Stomach smooth muscle (tissue), 2 donors: ENCODE results near the gene MROH7.

Source experiments
- H3K27ac ChIP-seq: one replicate; pipeline ENCODE4 v1.7.0; 2013; ENCODE audit warnings: mild to moderate bottlenecking, low read length, inconsistent platforms
- H3K27me3 ChIP-seq, 2 donors: one replicate each; pipeline ENCODE4 v1.7.0; 2013; ENCODE audit warnings: low read length in 2 of 2; ENCODE audit not compliant: insufficient read depth in 2 of 2, control insufficient read depth in 1 of 2
- H3K36me3 ChIP-seq, 2 donors: one replicate each; pipeline ENCODE4 v1.7.0; 2013; ENCODE audit warnings: low read length in 2 of 2; ENCODE audit not compliant: control insufficient read depth in 2 of 2, insufficient read depth in 2 of 2
- H3K4me1 ChIP-seq: one replicate; pipeline ENCODE4 v1.7.0; 2013; ENCODE audit warnings: low read length; ENCODE audit not compliant: control insufficient read depth, insufficient read depth
- H3K4me3 ChIP-seq, 2 donors: one replicate each; pipeline ENCODE4 v1.7.0; 2013; ENCODE audit warnings: low read length in 2 of 2
- H3K9ac ChIP-seq, 2 donors: one replicate each; pipeline ENCODE4 v1.7.0; 2013; ENCODE audit warnings: low read length in 2 of 2, mild to moderate bottlenecking in 1 of 2
- H3K9me3 ChIP-seq, 2 donors: one replicate each; pipeline ENCODE4 v1.7.0; 2013; ENCODE audit warnings: low read length in 2 of 2; ENCODE audit not compliant: control insufficient read depth in 2 of 2
- donor health status: healthy.
- donor health status: Pancreatic carcinoma.

Gene MROH7

GRCh38 chr1:54603241-54603640, 38.3 kb upstream of the MROH7 start:
- Histone ChIP-seq H3K9ac (no peak overlapping the region), H3K9me3 (no peaks in the 10 kb centered on the region), H3K27ac (no peak overlapping the region), H3K4me1 (no peaks in the 10 kb centered on the region), H3K4me3 (no peak overlapping the region), H3K36me3 (peaks cover 54 to 56% of the 10 kb centered on the region in 2 donors), H3K27me3 (no peaks in the 10 kb centered on the region)

- Histone ChIP-seq H3K27ac (no peak overlapping the region), H3K4me3 (no peak overlapping the region), H3K9ac (no peak overlapping the region), H3K36me3 (peaks cover 56 to 57% of the 10 kb centered on the region in 2 donors), H3K9me3 (no peaks in the 10 kb centered on the region), H3K4me1 (no peaks in the 10 kb centered on the region), H3K27me3 (no peaks in the 10 kb centered on the region)
Observed at GRCh38 chr1:54604051-54604450, 37.5 kb upstream of the MROH7 start.

GRCh38 chr1:54604572-54605370, 36.8 kb upstream of the MROH7 start:
- no peak overlapping the region for H3K27ac ChIP-seq
- H3K36me3 ChIP-seq: peaks cover 56 to 57% of the 10 kb centered on the region in 2 donors

GRCh38 chr1:54606096-54606989, 35.2 kb upstream of the MROH7 start:
- H3K27ac ChIP-seq: no peak overlapping the region
- no peaks in the 10 kb centered on the region for H3K9me3 ChIP-seq
- H3K4me3 ChIP-seq: no peak overlapping the region
- no peaks in the 10 kb centered on the region for H3K4me1 ChIP-seq
- peaks cover 50 to 51% of the 10 kb centered on the region in 2 donors for H3K36me3 ChIP-seq
- H3K9ac ChIP-seq: no peak overlapping the region
- H3K27me3 ChIP-seq: no peaks in the 10 kb centered on the region

More at GRCh38 chr1:54604572-54605370, 36.8 kb upstream of the MROH7 start:
- Histone ChIP-seq H3K9ac (no peak overlapping the region), H3K4me1 (no peaks in the 10 kb centered on the region), H3K27me3 (no peaks in the 10 kb centered on the region), H3K4me3 (no peak overlapping the region), H3K9me3 (no peaks in the 10 kb centered on the region)

GRCh38 chr1:54606990-54607325, 34.6 kb upstream of the MROH7 start:
- no peaks in the 10 kb centered on the region for H3K4me1 ChIP-seq
- no peak overlapping the region for H3K27ac ChIP-seq
- peaks cover 45 to 50% of the 10 kb centered on the region in 2 donors for H3K36me3 ChIP-seq
- no peaks in the 10 kb centered on the region for H3K27me3 ChIP-seq
- no peak overlapping the region for H3K9ac ChIP-seq
- no peaks in the 10 kb centered on the region for H3K9me3 ChIP-seq
- H3K4me3 ChIP-seq: no peak overlapping the region

- Histone ChIP-seq H3K36me3 (peaks cover 45% of the 10 kb centered on the region in 2 donors), H3K27me3 (no peaks in the 10 kb centered on the region), H3K9me3 (no peaks in the 10 kb centered on the region), H3K4me1 (no peaks in the 10 kb centered on the region), H3K9ac (no peak overlapping the region), H3K4me3 (no peak overlapping the region), H3K27ac (no peak overlapping the region)
Observed at GRCh38 chr1:54607821-54608565, 33.6 kb upstream of the MROH7 start.

GRCh38 chr1:54608566-54609230, 32.9 kb upstream of the MROH7 start:
- Histone ChIP-seq H3K4me1 (peaks cover 3% of the 10 kb centered on the region), H3K9me3 (no peaks in the 10 kb centered on the region), H3K4me3 (no peak overlapping the region), H3K27ac (no peak overlapping the region), H3K27me3 (no peaks in the 10 kb centered on the region), H3K36me3 (peaks cover 41 to 45% of the 10 kb centered on the region in 2 donors), H3K9ac (no peak overlapping the region)

GRCh38 chr1:54609301-54609921, 32.2 kb upstream of the MROH7 start:
- no peaks in the 10 kb centered on the region for H3K9me3 ChIP-seq
- peaks cover 3% of the 10 kb centered on the region for H3K4me1 ChIP-seq
- H3K27ac ChIP-seq: no peak overlapping the region
- H3K36me3 ChIP-seq: peaks cover 35 to 42% of the 10 kb centered on the region in 2 donors
- H3K4me3 ChIP-seq: no peak overlapping the region
- H3K27me3 ChIP-seq: no peaks in the 10 kb centered on the region
- H3K9ac ChIP-seq: no peak overlapping the region

- Histone ChIP-seq H3K4me3 (no peak overlapping the region), H3K9ac (no peak overlapping the region), H3K36me3 (peaks cover 29 to 36% of the 10 kb centered on the region in 2 donors), H3K4me1 (peaks cover 3% of the 10 kb centered on the region), H3K27ac (no peak overlapping the region), H3K9me3 (no peaks in the 10 kb centered on the region), H3K27me3 (no peaks in the 10 kb centered on the region)
Observed at GRCh38 chr1:54610048-54610447, 31.5 kb upstream of the MROH7 start.
